IMR-90 (cell line): Measurements from ENCODE around the gene MEX3B. TPM values are rescaled to one million over a fixed set of nuclear protein-coding genes. Genes with fewer than 3 reads are reported as not detected.

ENCODE experiments used
- ATAC-seq: fragments of 200-7000 bp; cut with Tn5 transposase; 2 replicates; pipeline ENCODE4 v1.9.1; 2020; ENCODE audit warnings: low read depth, mild to moderate bottlenecking, moderate library complexity
- BruUV-seq: library from RNA; stranded (reverse); fragments of 400-500 nt; replicated peaks from 2 replicates; lab custom pipeline; 2021; lab: Mats Ljungman, UMichigan
- CTCF ChIA-PET: fragments of 300-600 bp; formaldehyde crosslinking; extraction: SDS; loops from one replicate; lab custom pipeline; 2021; ENCODE audit warnings: antibody characterized with exemption; lab: Yijun Ruan, JAX
- POLR2A ChIA-PET: fragments of 300-600 bp; sonication (Branson Sonifier 250); formaldehyde crosslinking; loops from one replicate; lab custom pipeline; 2022; ENCODE audit warnings: antibody characterized with exemption; ENCODE audit not compliant: unreplicated experiment; lab: Charles Lee
- DNase-seq: peaks from one replicate; pipeline ENCODE4 v3.0.0; 2013
- H2AFZ ChIP-seq: replicated peaks from 2 replicates; pipeline ENCODE3; 2013; ENCODE audit warnings: low read length, mild to moderate bottlenecking; ENCODE audit not compliant: poor library complexity
- H2AK5ac ChIP-seq: 2 replicates; pipeline ENCODE4 v1.6.1; 2013; ENCODE audit warnings: low read depth, low read length, inconsistent platforms
- H2AK9ac ChIP-seq: replicated peaks from 2 replicates; pipeline ENCODE3; 2013; ENCODE audit warnings: mild to moderate bottlenecking, low read depth, low read length, moderate library complexity; ENCODE audit not compliant: poor library complexity
- H2BK120ac ChIP-seq: 2 replicates; pipeline ENCODE4 v1.6.1; 2013; ENCODE audit warnings: low read depth, low read length, inconsistent platforms
- H2BK15ac ChIP-seq: 3 replicates; pipeline ENCODE4 v1.6.1; 2013; ENCODE audit warnings: low read depth, low read length, inconsistent platforms
- H2BK20ac ChIP-seq: 2 replicates; pipeline ENCODE4 v1.6.1; 2013; ENCODE audit warnings: low read depth, mild to moderate bottlenecking, inconsistent platforms, low read length, moderate library complexity
- H2BK5ac ChIP-seq: 2 replicates; pipeline ENCODE4 v1.6.1; 2013; ENCODE audit warnings: mild to moderate bottlenecking, low read depth, low read length, inconsistent platforms; ENCODE audit not compliant: poor library complexity, severe bottlenecking
- H3K14ac ChIP-seq: replicated peaks from 2 replicates; pipeline ENCODE4 v1.6.1; 2013; ENCODE audit warnings: low read depth, low read length, inconsistent platforms
- H3K18ac ChIP-seq: 2 replicates; pipeline ENCODE4 v1.6.1; 2013; ENCODE audit warnings: low read depth, low read length, control low read depth
- H3K23ac ChIP-seq: 2 replicates; pipeline ENCODE4 v1.6.1; 2013; ENCODE audit warnings: low read depth, low read length, inconsistent platforms
- H3K27ac ChIP-seq: 2 replicates; pipeline ENCODE4 v1.5.1; 2013; ENCODE audit warnings: mild to moderate bottlenecking, control low read depth, low read length; ENCODE audit not compliant: insufficient read depth
- H3K27me3 ChIP-seq: 2 replicates; pipeline ENCODE4 v1.6.1; 2013; ENCODE audit warnings: low read length; ENCODE audit not compliant: control insufficient read depth, insufficient read depth
- H3K36me3 ChIP-seq: 2 replicates; pipeline ENCODE4 v1.6.1; 2013; ENCODE audit warnings: low read length, mixed read lengths; ENCODE audit not compliant: control insufficient read depth, insufficient read depth
- H3K4ac ChIP-seq: 2 replicates; pipeline ENCODE4 v1.6.1; 2013; ENCODE audit warnings: low read depth, low read length, inconsistent platforms
- H3K4me1 ChIP-seq: 2 replicates; pipeline ENCODE4 v1.6.1; 2013; ENCODE audit warnings: low read length, mixed read lengths; ENCODE audit not compliant: control insufficient read depth, insufficient read depth
- H3K4me2 ChIP-seq: 2 replicates; pipeline ENCODE4 v1.6.1; 2013; ENCODE audit warnings: low read depth, mild to moderate bottlenecking, control low read depth, low read length, moderate library complexity
- H3K4me3 ChIP-seq: 2 replicates; pipeline ENCODE4 v1.5.1; 2013; ENCODE audit warnings: low read depth, mild to moderate bottlenecking, control low read depth, low read length, moderate library complexity; ENCODE audit not compliant: insufficient read depth
- H3K56ac ChIP-seq: 2 replicates; pipeline ENCODE4 v1.6.1; 2013; ENCODE audit warnings: low read length, inconsistent platforms; ENCODE audit not compliant: insufficient read depth; ENCODE audit errors: extremely low read depth
- H3K79me1 ChIP-seq, 2 experiments: 2 replicates each; pipeline ENCODE4 v1.6.1; 2013; ENCODE audit warnings: low read length in 2 of 2, inconsistent platforms in 1 of 2, low read depth in 1 of 2
- H3K9ac ChIP-seq: 2 replicates; pipeline ENCODE4 v1.6.1; 2013; ENCODE audit warnings: low read depth, low read length, control low read depth
- H3K9me1 ChIP-seq: 2 replicates; pipeline ENCODE4 v1.6.1; 2013; ENCODE audit warnings: low read length, inconsistent platforms; ENCODE audit not compliant: insufficient read depth
- H3K9me3 ChIP-seq: 2 replicates; pipeline ENCODE4 v1.6.1; 2013; ENCODE audit warnings: low read length; ENCODE audit not compliant: control insufficient read depth, insufficient read depth
- H4K20me1 ChIP-seq: 2 replicates; pipeline ENCODE4 v1.6.1; 2013; ENCODE audit warnings: low read length, inconsistent platforms; ENCODE audit not compliant: insufficient read depth
- H4K5ac ChIP-seq: 2 replicates; pipeline ENCODE4 v1.6.1; 2013; ENCODE audit warnings: mild to moderate bottlenecking, low read depth, low read length, control low read depth
- H4K8ac ChIP-seq, 2 experiments: 2 replicates each; pipeline ENCODE4 v1.6.1; 2013; ENCODE audit warnings: low read depth in 2 of 2, low read length in 2 of 2, control low read depth in 1 of 2, inconsistent platforms in 1 of 2
- H4K91ac ChIP-seq: 2 replicates; pipeline ENCODE4 v1.6.1; 2013; ENCODE audit warnings: low read depth, low read length, inconsistent platforms; ENCODE audit not compliant: insufficient read depth
- CTCF ChIP-seq: conservative IDR thresholded peaks from 2 replicates; pipeline ENCODE4 v1.5.1; 2012; ENCODE audit warnings: mild to moderate bottlenecking, low read depth, low read length, improper control_type of control experiment
- ELK1 ChIP-seq: fragments of 150-350 bp; IDR thresholded peaks from 2 replicates; pipeline ENCODE4 v1.6.1; 2016; ENCODE audit warnings: low read depth, mild to moderate bottlenecking, low read length, moderate library complexity, borderline replicate concordance
- FOS ChIP-seq: fragments of 150-350 bp; IDR thresholded peaks from 2 replicates; pipeline ENCODE4 v1.6.1; 2016; ENCODE audit warnings: low read depth, low read length
- MAFK ChIP-seq: IDR thresholded peaks from 2 replicates; pipeline ENCODE4 v1.6.1; 2012; ENCODE audit warnings: low read depth, low read length, improper control_type of control experiment
- MXI1 ChIP-seq: IDR thresholded peaks from 2 replicates; pipeline ENCODE4 v1.6.1; 2012; ENCODE audit warnings: low read depth, mild to moderate bottlenecking, low read length, moderate library complexity, borderline replicate concordance
- POLR2A ChIP-seq: IDR thresholded peaks from 2 replicates; pipeline ENCODE4 v1.6.1; 2012; ENCODE audit warnings: mild to moderate bottlenecking, low read depth, low read length
- RAD21 ChIP-seq: IDR thresholded peaks from 2 replicates; pipeline ENCODE4 v1.6.1; 2012; ENCODE audit warnings: low read length, improper control_type of control experiment
- WGBS, 2 experiments: methylation state at CpG; one replicate each; pipeline versions ENCODE4 v1.1.5 to v1.1.7; 2013; ENCODE audit warnings: missing lambda C conversion rate in 2 of 2; ENCODE audit not compliant: insufficient read length in 1 of 2; ENCODE audit errors: extremely low coverage in 2 of 2; 5-methylcytosine and 5-hydroxymethylcytosine counted together
- dilution Hi-C: fragments of 300-500 bp; cut with HindIII; formaldehyde crosslinking; loops from one replicate; pipeline ENCODE4 v1.14.3; 2018; ENCODE audit warnings: low sequenced_read_pairs; ENCODE audit not compliant: unreplicated experiment
- in situ Hi-C: fragments of 300-500 bp; cut with MboI; formaldehyde crosslinking; loops from 3 replicates; pipeline ENCODE4 v1.14.3; 2019; ENCODE audit warnings: low sequenced_read_pairs, inconsistent platforms, mixed read lengths
- intact Hi-C: fragments of 100-400 bp; cut with micrococcal nuclease; formaldehyde crosslinking; loops from 2 replicates; pipeline ENCODE4 v1.10.0; 2022
- polyA plus RNA-seq, 3 experiments: library from polyadenylated mRNA; depleted of rRNA; stranded (reverse); fragments of >200 nt; gene quantifications; 2 replicates each; pipeline ENCODE4 v1.2.3, GENCODE V29; 2012; ENCODE audit warnings: low replicate concordance in 1 of 3
- total RNA-seq: library from RNA; depleted of rRNA; stranded (reverse); fragments of >200 nt; gene quantifications from 2 replicates; pipeline ENCODE4 v1.2.3, GENCODE V29; 2012

The MEX3B gene
- total and polyA plus RNA-seq, 2 of the 4 experiments (the other 2 are of a cell fraction), result 3.6 to 12.9 TPM

GRCh38 chr15:82060817-82061216, 15.0 kb upstream of the MEX3B start:
- no TSS peak for BruUV-seq
- Histone ChIP-seq H3K9me3 (no peaks in the 10 kb centered on the region), H4K5ac (no peak overlapping the region), H2AFZ (no peak overlapping the region), H3K79me1 (no peaks in the 10 kb centered on the region), H3K9ac (no peak overlapping the region), H4K8ac (no peak overlapping the region), H3K23ac (no peak overlapping the region), H3K9me1 (no peaks in the 10 kb centered on the region), H3K4ac (no peak overlapping the region), H3K56ac (no peak overlapping the region), H2BK15ac (no peak overlapping the region), H3K27ac (no peak overlapping the region), H4K20me1 (no peaks in the 10 kb centered on the region), H2AK9ac (no peak overlapping the region), H2BK20ac (no peak overlapping the region), H2BK120ac (no peak overlapping the region), H3K4me1 (peaks cover 2% of the 10 kb centered on the region; the same call in 1 of the 2 replicates), H2BK5ac (no peak overlapping the region), H2AK5ac (no peak overlapping the region), H3K14ac (no peak overlapping the region), H4K91ac (no peak overlapping the region), H3K27me3 (peaks cover 43% of the 10 kb centered on the region), H3K4me2 (no peak overlapping the region), H3K4me3 (no peak overlapping the region), H3K18ac (no peak overlapping the region), H3K36me3 (no peaks in the 10 kb centered on the region)
- ATAC-seq (no peak), DNase-seq (no peak)
- dilution Hi-C loops, result no loop called here
- 100% methylated on average over 2 of the region's 5 CpGs; no CpG with 5 or more reads in 1 of the 2 experiments for WGBS, 2 experiments
- ChIA-PET POLR2A (no interaction called here), CTCF (no interaction called here)
- TF ChIP-seq MXI1, result no peak
- no peak for TF ChIP-seq ELK1
- TF ChIP-seq FOS, result no peak
- no peak for TF ChIP-seq RAD21
- no peak for TF ChIP-seq MAFK
- TF ChIP-seq POLR2A, result no peak
- TF ChIP-seq CTCF, result no peak
- in situ Hi-C loops, result no loop called here
- intact Hi-C loops, result no loop called here
